ENCODE measurements around the gene ACAT1.

GRCh38 chr11:108148556-108148955 lies 27.2 kb downstream of the ACAT1 start:
- TF ChIP-seq CTCF (IDR thresholded peaks at IDR 0.05) (no peak), POLR2A (IDR thresholded peaks at IDR 0.05) (no peak)

All from Peyer's patch (tissue), 4 donors.